DMS 273 (cell line): Measurements from ENCODE around the gene ADAMTS20.

Experiments used
- DNase-seq: peaks from one replicate; lab custom pipeline; 2025; ENCODE audit not compliant: unreplicated experiment; lab: John Stamatoyannopoulos, UW

Gene ADAMTS20

GRCh38 chr12:43318021-43318420 is 234.0 kb downstream of the ADAMTS20 start:
- no peak for DNase-seq

- DNase-seq = no peak
Measured at GRCh38 chr12:43317156-43317555, 234.8 kb downstream of the ADAMTS20 start.

GRCh38 chr12:43316520-43316919 is 235.5 kb downstream of the ADAMTS20 start:
- no peak for DNase-seq

- no peak for DNase-seq
Measured at GRCh38 chr12:43315961-43316360, 236.0 kb downstream of the ADAMTS20 start.

- no peak for DNase-seq
Measured at GRCh38 chr12:43312991-43313505, 239.0 kb downstream of the ADAMTS20 start.

- no peak for DNase-seq
Measured at GRCh38 chr12:43310596-43310995, 241.4 kb downstream of the ADAMTS20 start.

- no peak for DNase-seq
Measured at GRCh38 chr12:43309959-43310358, 242.0 kb downstream of the ADAMTS20 start.

- no peak for DNase-seq
Measured at GRCh38 chr12:43308776-43309175, 243.2 kb downstream of the ADAMTS20 start.

- no peak for DNase-seq
Measured at GRCh38 chr12:43307126-43307525, 244.9 kb downstream of the ADAMTS20 start.

- no peak for DNase-seq
Measured at GRCh38 chr12:43306066-43306465, 245.9 kb downstream of the ADAMTS20 start.

- no peak for DNase-seq
Measured at GRCh38 chr12:43305065-43305464, 246.9 kb downstream of the ADAMTS20 start.
